Peyer's patch (tissue), 4 donors: ENCODE data around the gene GADD45A.

Experiments
- CTCF ChIP-seq, 6 experiments: fragments of 450-650 bp in 4 of 6; fragments of 200-600 bp in 2 of 6; sonication (generic) in 1 of 6; IDR thresholded peaks; one replicate each; pipeline ENCODE4 v1.5.1; 2017 to 2019; ENCODE audit warnings: antibody characterized with exemption in 6 of 6, mild to moderate bottlenecking in 3 of 6, moderate library complexity in 1 of 6
- POLR2A ChIP-seq, 2 donors: fragments of 450-650 bp; IDR thresholded peaks; one replicate each; pipeline ENCODE4 v1.5.1; 2017; ENCODE audit warnings: antibody characterized with exemption in 2 of 2, mild to moderate bottlenecking in 2 of 2, moderate library complexity in 2 of 2

- no peak for TF ChIP-seq POLR2A (IDR thresholded peaks at IDR 0.05)
- TF ChIP-seq CTCF (IDR thresholded peaks at IDR 0.05), result no peak
These were observed 37.4 kb downstream of the GADD45A start for GRCh38 chr1:67722292-67722944.
